Uterus (tissue), 4 donors: ENCODE measurements around the gene SPAG5. TPM values are rescaled to one million over a fixed set of nuclear protein-coding genes. Genes with fewer than 3 reads are reported as not detected.

Experiments used
- DNase-seq, 2 donors: peaks; one replicate each; pipeline ENCODE4 v3.0.0-alpha.2; 2019 to 2020
- H3K27ac ChIP-seq, 2 donors: fragments of 200-600 bp; sonication (generic); 1 replicate in 1 of 2; 2 replicates in 1 of 2; pipeline ENCODE4 v1.5.1; 2016 to 2018
- H3K27me3 ChIP-seq, 2 donors: fragments of 200-600 bp; sonication (generic); one replicate each; pipeline ENCODE4 v1.5.1; 2018 to 2019; ENCODE audit warnings: control low read depth in 1 of 2
- H3K36me3 ChIP-seq, 2 donors: fragments of 200-600 bp; sonication (generic); one replicate each; pipeline ENCODE4 v1.5.1; 2019; ENCODE audit warnings: control low read depth in 1 of 2
- H3K4me1 ChIP-seq, 2 donors: fragments of 200-600 bp; sonication (generic); one replicate each; pipeline ENCODE4 v1.5.1; 2018 to 2019; ENCODE audit warnings: control low read depth in 1 of 2
- H3K4me3 ChIP-seq, 2 donors: fragments of 200-600 bp; sonication (generic); 1 replicate in 1 of 2; 2 replicates in 1 of 2; pipeline ENCODE4 v1.5.1; 2018 to 2019; ENCODE audit warnings: mild to moderate bottlenecking in 1 of 2
- H3K9me3 ChIP-seq, 2 donors: fragments of 200-600 bp; sonication (generic); one replicate each; pipeline ENCODE4 v1.5.1; 2019; ENCODE audit warnings: control low read depth in 1 of 2
- CTCF ChIP-seq, 4 experiments: fragments of 200-600 bp in 2 of 4; fragments of 450-650 bp in 2 of 4; sonication (generic) in 2 of 4; IDR thresholded peaks; one replicate each; pipeline ENCODE4 v1.5.1; 2016 to 2019; ENCODE audit warnings: antibody characterized with exemption in 4 of 4, mild to moderate bottlenecking in 2 of 4, moderate library complexity in 1 of 4
- POLR2A ChIP-seq, 2 donors: fragments of 450-650 bp; IDR thresholded peaks; one replicate each; pipeline ENCODE4 v1.6.1; 2016; ENCODE audit warnings: antibody characterized with exemption in 2 of 2, mild to moderate bottlenecking in 1 of 2, moderate library complexity in 1 of 2
- intact Hi-C: fragments of 100-400 bp; cut with DNase I; formaldehyde crosslinking; loops from one replicate; pipeline ENCODE4 v1.15.1; 2023; ENCODE audit warnings: low total_unique reads
- total RNA-seq, 4 donors: library from RNA; depleted of rRNA in 3 of 4; stranded (reverse); fragments of >200 nt in 3 of 4; gene quantifications; one replicate each; pipeline versions ENCODE4 v1.1.0 to v1.2.4, GENCODE V29; 2014 to 2023
- donor health status: DM: yes; HTN: yes; CAD: no.

Gene SPAG5
- total RNA-seq, 4 donors from 2014 or later, result 1.5 to 21.4 (median 7.0) TPM; not detected in 1

GRCh38 chr17:28572259-28573039, 26.4 kb downstream of the SPAG5 start:
- H3K9me3 ChIP-seq, result no peaks in the 10 kb centered on the region
- H3K36me3 ChIP-seq, result no peaks in the 10 kb centered on the region
- H3K27ac ChIP-seq, result peak overlapping the region; percentile 76 to 88
- intact Hi-C loops, result no loop called here
- peaks cover 4 to 10% of the 10 kb centered on the region in 2 donors for H3K4me1 ChIP-seq
- no peak for DNase-seq
- H3K4me3 ChIP-seq, result peak overlapping the region in 1 of 2 donors; percentile 81
- H3K27me3 ChIP-seq, result no peaks in the 10 kb centered on the region
- no peak for TF ChIP-seq POLR2A (IDR thresholded peaks at IDR 0.05)

GRCh38 chr17:28571361-28572122, 27.3 kb downstream of the SPAG5 start, which contains the start of gene PIGS:
PIGS (minus strand) TSS chr17:28571524; CDS start chr17:28571496, 28 bp downstream.
- intact Hi-C loops, result no loop called here
- H3K9me3 ChIP-seq, result no peaks in the 10 kb centered on the region

GRCh38 chr17:28570716-28571360, 28.0 kb downstream of the SPAG5 start:
- peak overlapping the region; percentile 81 to 83 for H3K4me3 ChIP-seq
- H3K4me1 ChIP-seq, result peaks cover 4 to 6% of the 10 kb centered on the region in 2 donors
- TF ChIP-seq CTCF (IDR thresholded peaks at IDR 0.05) (no peak), POLR2A (IDR thresholded peaks at IDR 0.05) (no peak)
- no peaks in the 10 kb centered on the region for H3K36me3 ChIP-seq
- H3K27me3 ChIP-seq, result no peaks in the 10 kb centered on the region
- DNase-seq, result no peak
- peak overlapping the region; percentile 74 to 88 for H3K27ac ChIP-seq
- H3K9me3 ChIP-seq, result no peaks in the 10 kb centered on the region
- intact Hi-C loops, result no loop called here

More at GRCh38 chr17:28571361-28572122, 27.3 kb downstream of the SPAG5 start, which contains the start of gene PIGS:
- TF ChIP-seq POLR2A (IDR thresholded peaks at IDR 0.05) (peak; percentile 71 to 80), CTCF (IDR thresholded peaks at IDR 0.05) (no peak)
- Histone ChIP-seq H3K4me1 (peaks cover 4 to 6% of the 10 kb centered on the region in 2 donors), H3K4me3 (peak within 1 kb of the TSS; percentile 81 to 83), H3K27me3 (no peaks in the 10 kb centered on the region), H3K36me3 (no peaks in the 10 kb centered on the region), H3K27ac (peak within 1 kb of the TSS; percentile 76 to 88)
- peak; percentile 91 for DNase-seq

- H3K4me1 ChIP-seq, result peaks cover 4 to 6% of the 10 kb centered on the region in 2 donors
- H3K9me3 ChIP-seq, result no peaks in the 10 kb centered on the region
- intact Hi-C loops, result no loop called here
- no peak overlapping the region for H3K27ac ChIP-seq
- TF ChIP-seq POLR2A (IDR thresholded peaks at IDR 0.05) (no peak), CTCF (IDR thresholded peaks at IDR 0.05) (no peak)
- no peaks in the 10 kb centered on the region for H3K36me3 ChIP-seq
- no peak overlapping the region for H3K4me3 ChIP-seq
- H3K27me3 ChIP-seq, result no peaks in the 10 kb centered on the region
- DNase-seq, result no peak
These were observed 29.4 kb downstream of the SPAG5 start for GRCh38 chr17:28569446-28569845.

- no peaks in the 10 kb centered on the region for H3K9me3 ChIP-seq
- no peaks in the 10 kb centered on the region for H3K36me3 ChIP-seq
- no peak for TF ChIP-seq CTCF (IDR thresholded peaks at IDR 0.05)
- no peak for TF ChIP-seq POLR2A (IDR thresholded peaks at IDR 0.05)
- H3K4me3 ChIP-seq, result no peak overlapping the region
- H3K27ac ChIP-seq, result no peak overlapping the region
- no peaks in the 10 kb centered on the region for H3K27me3 ChIP-seq
- no peak for DNase-seq
- intact Hi-C loops, result no loop called here
- peaks cover 4 to 6% of the 10 kb centered on the region in 2 donors for H3K4me1 ChIP-seq
These were observed 31.2 kb downstream of the SPAG5 start for GRCh38 chr17:28567604-28568003.
